GM18498 (cell line): ENCODE results near the gene PEBP1.
"Not testable (repeated sequence)": the region's sequence is repeated elsewhere in the genome, so short reads cannot be mapped to it uniquely, and the experiment has no call there.

ENCODE experiments used
- ATAC-seq: cut with Tn5 transposase; IDR thresholded peaks from one replicate; pipeline ENCODE4 v1.9.1; 2021; ENCODE audit warnings: mild to moderate bottlenecking, moderate library complexity; ENCODE audit not compliant: unreplicated experiment

Gene PEBP1

DNA sequence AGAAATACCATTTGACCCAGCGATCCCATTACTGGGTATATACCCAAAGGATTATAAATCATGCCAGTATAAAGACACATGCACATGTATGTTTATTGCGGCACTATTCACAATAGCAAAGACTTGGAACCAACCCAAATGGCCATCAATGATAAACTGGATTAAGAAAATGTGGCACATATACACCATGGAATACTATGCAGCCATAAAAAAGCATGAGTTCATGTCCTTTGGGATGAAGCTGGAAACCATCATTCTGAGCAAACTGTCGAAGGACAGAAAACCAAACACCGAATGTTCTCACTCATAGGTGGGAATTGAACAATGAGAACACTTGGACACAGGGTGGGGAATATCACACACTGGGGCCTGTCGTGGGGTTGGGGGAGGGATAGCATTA, 6.5 kb upstream of the PEBP1 start:
- not testable (repeated sequence) for ATAC-seq

GRCh38 chr12:118136559-118137003, 657 bp downstream of the PEBP1 start:
- peak; percentile 30 for ATAC-seq

- no peak for ATAC-seq
Measured at GRCh38 chr12:118137148-118137678, 1.3 kb downstream of the PEBP1 start.

DNA sequence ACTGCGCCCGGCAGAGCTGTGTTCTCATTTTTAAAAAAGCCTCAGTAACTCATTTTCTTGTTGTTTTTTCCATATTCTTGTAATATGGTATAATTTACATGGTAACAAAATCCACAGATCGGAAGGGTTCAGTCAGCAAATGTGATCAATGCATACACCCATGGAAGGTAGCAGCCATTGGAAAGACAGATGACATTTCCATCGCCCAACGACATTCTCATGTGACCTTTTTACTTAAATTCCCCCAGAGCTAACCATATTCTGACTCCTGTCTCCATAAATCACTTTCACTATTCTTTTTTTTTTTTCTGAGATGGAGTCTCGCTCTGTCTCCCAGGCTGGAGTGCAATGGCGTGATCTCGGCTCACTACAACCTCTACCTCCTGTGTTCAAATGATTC, 4.9 kb downstream of the PEBP1 start:
- no peak for ATAC-seq

DNA sequence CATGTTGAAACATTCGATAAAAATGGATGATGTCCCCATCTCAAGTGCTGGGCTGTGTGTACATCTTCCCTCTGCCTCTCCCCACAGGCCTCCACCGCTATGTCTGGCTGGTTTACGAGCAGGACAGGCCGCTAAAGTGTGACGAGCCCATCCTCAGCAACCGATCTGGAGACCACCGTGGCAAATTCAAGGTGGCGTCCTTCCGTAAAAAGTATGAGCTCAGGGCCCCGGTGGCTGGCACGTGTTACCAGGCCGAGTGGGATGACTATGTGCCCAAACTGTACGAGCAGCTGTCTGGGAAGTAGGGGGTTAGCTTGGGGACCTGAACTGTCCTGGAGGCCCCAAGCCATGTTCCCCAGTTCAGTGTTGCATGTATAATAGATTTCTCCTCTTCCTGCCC, 8.6 kb downstream of the PEBP1 start:
- ATAC-seq: no peak

DNA sequence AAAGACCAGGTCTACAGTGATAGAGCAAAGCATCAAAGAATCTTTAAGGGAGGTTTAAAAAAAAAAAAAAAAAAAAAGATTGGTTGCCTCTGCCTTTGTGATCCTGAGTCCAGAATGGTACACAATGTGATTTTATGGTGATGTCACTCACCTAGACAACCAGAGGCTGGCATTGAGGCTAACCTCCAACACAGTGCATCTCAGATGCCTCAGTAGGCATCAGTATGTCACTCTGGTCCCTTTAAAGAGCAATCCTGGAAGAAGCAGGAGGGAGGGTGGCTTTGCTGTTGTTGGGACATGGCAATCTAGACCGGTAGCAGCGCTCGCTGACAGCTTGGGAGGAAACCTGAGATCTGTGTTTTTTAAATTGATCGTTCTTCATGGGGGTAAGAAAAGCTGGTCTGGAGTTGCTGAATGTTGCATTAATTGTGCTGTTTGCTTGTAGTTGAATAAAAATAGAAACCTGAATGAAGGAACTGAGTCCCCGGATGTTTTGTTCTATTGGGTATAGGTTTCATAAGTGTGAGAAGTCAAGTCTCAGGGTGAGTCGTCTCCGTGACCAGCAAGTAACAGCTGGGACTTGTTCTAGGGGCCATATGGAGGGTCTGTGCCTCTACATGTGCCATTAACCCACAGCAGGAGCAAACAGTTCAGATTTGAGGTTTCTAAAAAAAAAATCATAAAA, 9.3 kb downstream of the PEBP1 start:
- ATAC-seq: peak; percentile 71

- ATAC-seq: no peak
Measured at GRCh38 chr12:118145798-118146156, 9.9 kb downstream of the PEBP1 start.

GRCh38 chr12:118148287-118148686, 12.4 kb downstream of the PEBP1 start:
- ATAC-seq: no peak

- no peak for ATAC-seq
Measured at GRCh38 chr12:118150625-118151024, 14.7 kb downstream of the PEBP1 start.

- no peak for ATAC-seq
Measured at GRCh38 chr12:118151755-118152154, 15.8 kb downstream of the PEBP1 start.

- ATAC-seq: no peak
Measured at GRCh38 chr12:118160536-118160935, 24.6 kb downstream of the PEBP1 start.

DNA sequence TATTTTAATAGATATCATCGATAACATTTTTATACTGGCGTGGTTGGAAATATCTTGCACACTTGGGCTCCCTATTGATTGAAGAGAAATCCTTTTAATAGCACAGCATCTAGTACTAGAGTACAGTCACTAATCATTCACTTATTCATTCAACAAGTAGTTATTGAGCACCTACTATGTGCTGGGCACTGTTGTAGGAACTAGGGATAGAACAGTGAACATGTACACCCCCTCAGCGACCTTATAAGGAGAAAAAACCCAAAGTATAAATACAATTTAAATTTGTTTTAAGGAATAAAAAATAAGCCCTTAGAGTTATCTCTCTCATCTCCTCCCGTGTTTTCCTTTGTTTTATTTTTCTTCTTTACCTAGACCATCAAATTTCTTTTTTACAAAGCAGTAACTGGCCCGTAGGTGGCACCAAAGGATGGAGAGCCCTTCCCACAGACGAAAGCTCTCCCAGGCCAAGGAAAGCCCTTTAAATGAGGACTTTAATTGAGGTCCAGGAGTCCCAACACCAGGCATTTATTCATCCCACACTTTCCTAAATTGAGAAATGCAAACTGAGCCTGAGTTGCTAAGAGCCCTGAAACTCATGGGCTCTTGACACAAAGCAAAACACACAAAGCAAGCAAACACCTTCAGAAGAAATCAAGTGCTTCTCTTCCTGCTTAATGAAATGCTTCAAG, 29.0 kb downstream of the PEBP1 start:
- ATAC-seq: no peak

GRCh38 chr12:118166946-118167345, 31.0 kb downstream of the PEBP1 start:
- peak; percentile 98 for ATAC-seq

GRCh38 chr12:118175823-118176447, 40.0 kb downstream of the PEBP1 start:
- ATAC-seq: peak; percentile 95

DNA sequence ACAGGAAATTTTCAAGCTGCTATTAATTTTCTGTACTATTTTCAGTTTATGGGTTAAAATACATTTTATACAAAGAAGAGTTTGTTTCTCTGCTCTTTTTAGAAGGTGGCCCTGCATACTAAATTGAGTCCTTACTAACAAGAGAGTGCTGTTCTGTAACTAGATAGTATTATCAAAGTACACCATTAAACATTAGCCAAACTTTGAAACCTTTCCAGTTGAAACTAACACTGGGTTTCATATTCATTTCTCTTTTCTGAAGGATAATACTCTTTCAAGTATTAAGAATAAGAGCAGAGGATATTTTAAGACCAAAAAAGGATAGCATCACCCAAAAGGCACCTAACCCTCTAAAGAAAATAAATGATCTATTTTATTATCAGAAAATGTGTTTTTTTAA, 47.2 kb downstream of the PEBP1 start:
- ATAC-seq: no peak

- ATAC-seq: no peak
Measured at GRCh38 chr12:118183711-118184110, 47.8 kb downstream of the PEBP1 start.

GRCh38 chr12:118185602-118186397, 49.9 kb downstream of the PEBP1 start:
- ATAC-seq: no peak

- no peak for ATAC-seq
Measured at GRCh38 chr12:118187751-118188435, 52.0 kb downstream of the PEBP1 start.

- no peak for ATAC-seq
Measured at GRCh38 chr12:118188690-118189371, 52.9 kb downstream of the PEBP1 start.

- ATAC-seq: no peak
Measured at GRCh38 chr12:118189741-118190191, 53.8 kb downstream of the PEBP1 start.
